B cell (primary cell): ENCODE measurements around the gene ZNF75A.

ENCODE experiments used
- CTCF ChIP-seq: fragments of 200-600 bp; IDR thresholded peaks from one replicate; pipeline ENCODE4 v1.8.0; 2022; ENCODE audit warnings: antibody characterized with exemption, mild to moderate bottlenecking
- EZH2 ChIP-seq: IDR thresholded peaks from 2 replicates; pipeline ENCODE4 v1.6.1; 2012; ENCODE audit warnings: borderline replicate concordance, low read depth, mild to moderate bottlenecking, moderate library complexity, low read length; ENCODE audit not compliant: insufficient read depth, poor library complexity, severe bottlenecking

GRCh38 chr16:3328643-3329042, 23.3 kb downstream of the ZNF75A start:
- TF ChIP-seq EZH2: no peak
- no peak for TF ChIP-seq CTCF
